ENCODE data around the gene MIPEP.

GRCh38 chr13:23696610-23697009, 192.6 kb downstream of the MIPEP start:
- TF ChIP-seq CTCF (conservative IDR thresholded peaks at IDR 0.05; ENCODE audit: low read depth, low read length): no peak
- no peak for TF ChIP-seq EZH2 (IDR thresholded peaks at IDR 0.05; ENCODE audit: borderline replicate concordance, low read depth, low read length, poor library complexity, severe bottlenecking)
